ENCODE data around the gene AURKAIP1.

DNA sequence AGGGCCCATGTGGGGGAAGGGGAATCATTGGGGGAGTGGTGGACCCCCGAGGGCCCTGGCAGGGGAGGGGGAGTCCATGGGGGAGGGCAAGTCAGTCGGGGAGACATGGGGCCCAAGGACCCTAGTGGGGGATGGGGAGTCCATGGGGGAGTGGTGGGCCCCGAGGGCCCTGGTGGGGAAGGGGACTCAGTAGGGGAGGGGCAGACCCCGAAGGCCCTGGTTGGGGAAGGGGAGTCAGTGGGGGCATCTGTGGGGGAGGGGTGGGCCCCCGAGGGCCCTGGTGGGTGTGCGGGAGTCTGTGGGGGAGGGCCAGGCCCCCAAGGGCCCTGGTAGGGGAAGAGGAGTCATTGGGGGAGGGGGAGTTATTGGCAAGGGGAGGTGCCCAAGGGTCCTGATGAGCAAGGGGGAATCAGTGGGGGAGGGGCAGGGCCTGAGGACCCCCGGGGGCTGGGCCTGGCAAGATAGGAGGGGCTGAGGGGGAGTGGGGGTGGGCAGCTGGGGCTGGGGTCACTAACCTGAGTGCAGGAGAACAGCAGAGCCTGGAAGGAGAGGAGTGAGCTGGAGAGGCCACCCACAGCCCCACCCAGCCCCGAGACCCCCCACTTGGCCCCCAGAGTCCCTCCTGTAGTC, 18.7 kb downstream of the AURKAIP1 start:
- TF ChIP-seq, protein P1, sequence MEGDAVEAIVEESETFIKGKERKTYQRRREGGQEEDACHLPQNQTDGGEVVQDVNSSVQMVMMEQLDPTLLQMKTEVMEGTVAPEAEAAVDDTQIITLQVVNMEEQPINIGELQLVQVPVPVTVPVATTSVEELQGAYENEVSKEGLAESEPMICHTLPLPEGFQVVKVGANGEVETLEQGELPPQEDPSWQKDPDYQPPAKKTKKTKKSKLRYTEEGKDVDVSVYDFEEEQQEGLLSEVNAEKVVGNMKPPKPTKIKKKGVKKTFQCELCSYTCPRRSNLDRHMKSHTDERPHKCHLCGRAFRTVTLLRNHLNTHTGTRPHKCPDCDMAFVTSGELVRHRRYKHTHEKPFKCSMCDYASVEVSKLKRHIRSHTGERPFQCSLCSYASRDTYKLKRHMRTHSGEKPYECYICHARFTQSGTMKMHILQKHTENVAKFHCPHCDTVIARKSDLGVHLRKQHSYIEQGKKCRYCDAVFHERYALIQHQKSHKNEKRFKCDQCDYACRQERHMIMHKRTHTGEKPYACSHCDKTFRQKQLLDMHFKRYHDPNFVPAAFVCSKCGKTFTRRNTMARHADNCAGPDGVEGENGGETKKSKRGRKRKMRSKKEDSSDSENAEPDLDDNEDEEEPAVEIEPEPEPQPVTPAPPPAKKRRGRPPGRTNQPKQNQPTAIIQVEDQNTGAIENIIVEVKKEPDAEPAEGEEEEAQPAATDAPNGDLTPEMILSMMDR (conservative IDR thresholded peaks at IDR 0.05) = no peak
- TF ChIP-seq EZH2 (IDR thresholded peaks at IDR 0.05; ENCODE audit: low read depth) = no peak

Data from PC-9 (cell line).